Measurements from ENCODE around the gene BNC2.

Gene BNC2

DNA sequence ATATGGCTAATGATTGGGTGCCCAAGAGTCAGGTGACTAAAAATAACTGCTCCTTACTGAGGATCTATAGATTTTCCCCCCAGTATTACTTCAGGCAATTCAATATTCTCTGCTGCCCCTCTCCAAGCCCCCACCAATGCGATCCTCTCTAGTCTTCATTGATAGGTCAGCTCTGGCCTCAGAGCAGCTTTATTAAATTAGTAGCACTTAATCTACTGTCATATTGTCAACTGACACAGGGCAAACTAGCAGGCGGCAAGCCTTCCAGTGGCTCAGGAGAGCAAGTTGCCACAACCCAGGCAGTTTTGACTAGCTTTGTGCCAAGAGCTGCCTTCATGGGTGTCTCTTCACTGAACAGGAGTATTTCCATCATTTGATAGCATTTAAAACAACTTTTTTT, 462.9 kb downstream of the BNC2 start:
- H3K4me3 ChIP-seq (ENCODE audit: low read depth, low read length) = no peak overlapping the region
- TF ChIP-seq, protein P1, sequence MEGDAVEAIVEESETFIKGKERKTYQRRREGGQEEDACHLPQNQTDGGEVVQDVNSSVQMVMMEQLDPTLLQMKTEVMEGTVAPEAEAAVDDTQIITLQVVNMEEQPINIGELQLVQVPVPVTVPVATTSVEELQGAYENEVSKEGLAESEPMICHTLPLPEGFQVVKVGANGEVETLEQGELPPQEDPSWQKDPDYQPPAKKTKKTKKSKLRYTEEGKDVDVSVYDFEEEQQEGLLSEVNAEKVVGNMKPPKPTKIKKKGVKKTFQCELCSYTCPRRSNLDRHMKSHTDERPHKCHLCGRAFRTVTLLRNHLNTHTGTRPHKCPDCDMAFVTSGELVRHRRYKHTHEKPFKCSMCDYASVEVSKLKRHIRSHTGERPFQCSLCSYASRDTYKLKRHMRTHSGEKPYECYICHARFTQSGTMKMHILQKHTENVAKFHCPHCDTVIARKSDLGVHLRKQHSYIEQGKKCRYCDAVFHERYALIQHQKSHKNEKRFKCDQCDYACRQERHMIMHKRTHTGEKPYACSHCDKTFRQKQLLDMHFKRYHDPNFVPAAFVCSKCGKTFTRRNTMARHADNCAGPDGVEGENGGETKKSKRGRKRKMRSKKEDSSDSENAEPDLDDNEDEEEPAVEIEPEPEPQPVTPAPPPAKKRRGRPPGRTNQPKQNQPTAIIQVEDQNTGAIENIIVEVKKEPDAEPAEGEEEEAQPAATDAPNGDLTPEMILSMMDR (IDR thresholded peaks at IDR 0.05; ENCODE audit: low read depth, low read length) = no peak

GRCh38 chr9:16406526-16407225, 463.8 kb downstream of the BNC2 start:
- TF ChIP-seq, protein P1 (IDR thresholded peaks at IDR 0.05; ENCODE audit: low read depth, low read length) = no peak

GRCh38 chr9:16405421-16405820, 465.0 kb downstream of the BNC2 start:
- TF ChIP-seq, protein P1 (IDR thresholded peaks at IDR 0.05; ENCODE audit: low read depth, low read length) = no peak
- H3K4me3 ChIP-seq (ENCODE audit: low read depth, low read length) = no peak overlapping the region

More at GRCh38 chr9:16406526-16407225, 463.8 kb downstream of the BNC2 start:
- no peak overlapping the region for H3K4me3 ChIP-seq (ENCODE audit: low read depth, low read length)

DNA sequence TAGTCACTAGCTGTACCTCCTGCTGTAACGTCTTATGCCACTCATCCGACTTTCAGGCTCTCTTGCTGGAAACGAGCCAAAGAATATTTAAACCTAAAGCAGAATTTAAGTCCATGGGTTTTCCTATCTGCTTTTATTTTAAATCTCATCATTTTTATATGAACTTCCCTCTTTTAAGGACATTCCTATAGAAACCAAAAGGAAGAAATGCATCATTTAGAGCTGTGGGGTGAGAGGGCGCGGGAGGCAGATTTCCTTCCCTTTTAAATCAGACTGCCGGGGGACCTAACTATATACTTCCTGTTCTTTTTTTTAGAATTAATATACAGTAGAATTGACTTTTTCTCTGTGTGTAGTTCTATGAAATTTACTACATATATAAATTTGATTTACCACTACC, 468.8 kb downstream of the BNC2 start:
- TF ChIP-seq, protein P1 (IDR thresholded peaks at IDR 0.05; ENCODE audit: low read depth, low read length) = no peak
- H3K4me3 ChIP-seq (ENCODE audit: low read depth, low read length) = no peak overlapping the region

DNA sequence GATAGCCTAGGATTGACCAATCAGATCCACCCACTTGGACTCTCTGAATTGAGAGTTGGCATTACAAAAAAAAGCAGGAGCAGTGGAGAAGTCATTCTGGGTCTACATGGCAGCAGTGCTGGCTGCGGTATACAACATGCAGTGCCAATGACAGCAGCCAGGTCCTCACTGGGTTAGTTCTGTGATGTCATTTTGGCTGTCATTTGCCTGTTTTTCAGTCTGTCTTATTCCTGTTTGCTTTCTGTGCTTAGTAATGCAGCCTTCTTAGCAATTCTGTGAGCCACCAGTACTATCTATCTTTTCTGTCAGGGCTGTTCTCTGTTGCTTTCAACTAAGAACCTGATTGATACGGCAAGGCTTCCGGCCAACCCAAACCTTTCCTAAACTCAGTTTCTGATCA, 471.8 kb downstream of the BNC2 start:
- no peak overlapping the region for H3K4me3 ChIP-seq (ENCODE audit: low read depth, low read length)
- TF ChIP-seq, protein P1 (IDR thresholded peaks at IDR 0.05; ENCODE audit: low read depth, low read length) = no peak

DNA sequence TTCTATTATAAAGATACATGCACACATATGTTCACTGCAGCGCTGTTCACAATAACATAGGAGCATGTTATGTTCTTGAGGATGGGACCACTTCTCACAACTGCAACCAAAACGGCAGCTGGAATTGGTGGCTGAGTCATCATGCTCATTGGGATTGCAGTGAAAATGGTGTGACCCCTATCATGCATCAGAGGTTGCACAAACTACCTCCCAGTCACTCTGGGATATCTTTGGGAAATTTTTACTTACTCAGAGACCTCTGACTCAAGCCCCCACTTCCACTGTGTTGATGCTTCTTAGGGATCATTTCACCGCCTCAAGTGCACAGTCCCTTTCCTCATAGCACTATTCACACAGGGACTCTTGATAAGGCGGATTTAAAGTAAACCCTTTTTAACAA, 474.1 kb downstream of the BNC2 start:
- no peak overlapping the region for H3K4me3 ChIP-seq (ENCODE audit: low read depth, low read length)
- TF ChIP-seq, protein P1 (IDR thresholded peaks at IDR 0.05; ENCODE audit: low read depth, low read length) = no peak

GRCh38 chr9:16391369-16391768, 479.1 kb downstream of the BNC2 start:
- TF ChIP-seq, protein P1 (IDR thresholded peaks at IDR 0.05; ENCODE audit: low read depth, low read length) = no peak
- H3K4me3 ChIP-seq (ENCODE audit: low read depth, low read length) = no peak overlapping the region
